Adrenal gland (tissue), 5 donors: ENCODE measurements around the gene CHST14.

Experiments used
- POLR2A ChIP-seq, 2 donors: fragments of 450-650 bp; IDR thresholded peaks; one replicate each; pipeline ENCODE4 v1.6.1; 2017; ENCODE audit warnings: antibody characterized with exemption in 2 of 2, mild to moderate bottlenecking in 2 of 2, moderate library complexity in 1 of 2
- TF ChIP-seq, protein P1 (sequence below), 6 experiments: fragments of 450-650 bp in 4 of 6; fragments of 200-600 bp in 2 of 6; sonication (generic) in 1 of 6; IDR thresholded peaks; 1 replicate in 5 of 6; 2 replicates in 1 of 6; pipeline versions ENCODE4 v1.5.1 to v1.8.0; 2016 to 2021; ENCODE audit warnings: antibody characterized with exemption in 6 of 6, mild to moderate bottlenecking in 2 of 6, moderate library complexity in 1 of 6
- donor health status: DM: no; HTN: no; CAD: no.

DNA sequence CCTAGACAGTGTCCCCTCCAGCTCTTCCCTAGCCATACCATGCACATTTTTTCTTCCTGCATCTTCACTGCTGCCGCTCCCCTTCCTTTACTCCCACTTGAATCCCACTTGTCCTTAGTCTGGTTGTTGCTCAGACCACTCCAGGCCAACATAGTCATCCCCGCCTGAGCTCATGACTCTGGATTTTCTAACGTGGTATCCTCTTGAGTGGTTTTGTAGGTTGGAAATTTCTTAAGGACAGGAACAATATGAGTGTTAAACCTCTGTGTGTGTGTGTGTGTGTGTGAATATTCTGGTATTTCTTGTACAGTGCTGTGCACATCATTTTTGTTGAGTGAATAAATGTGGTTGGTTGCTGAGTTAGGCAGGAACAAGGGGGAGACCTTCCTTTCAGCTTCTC lies 26.9 kb upstream of the CHST14 start:
- TF ChIP-seq, protein P1, sequence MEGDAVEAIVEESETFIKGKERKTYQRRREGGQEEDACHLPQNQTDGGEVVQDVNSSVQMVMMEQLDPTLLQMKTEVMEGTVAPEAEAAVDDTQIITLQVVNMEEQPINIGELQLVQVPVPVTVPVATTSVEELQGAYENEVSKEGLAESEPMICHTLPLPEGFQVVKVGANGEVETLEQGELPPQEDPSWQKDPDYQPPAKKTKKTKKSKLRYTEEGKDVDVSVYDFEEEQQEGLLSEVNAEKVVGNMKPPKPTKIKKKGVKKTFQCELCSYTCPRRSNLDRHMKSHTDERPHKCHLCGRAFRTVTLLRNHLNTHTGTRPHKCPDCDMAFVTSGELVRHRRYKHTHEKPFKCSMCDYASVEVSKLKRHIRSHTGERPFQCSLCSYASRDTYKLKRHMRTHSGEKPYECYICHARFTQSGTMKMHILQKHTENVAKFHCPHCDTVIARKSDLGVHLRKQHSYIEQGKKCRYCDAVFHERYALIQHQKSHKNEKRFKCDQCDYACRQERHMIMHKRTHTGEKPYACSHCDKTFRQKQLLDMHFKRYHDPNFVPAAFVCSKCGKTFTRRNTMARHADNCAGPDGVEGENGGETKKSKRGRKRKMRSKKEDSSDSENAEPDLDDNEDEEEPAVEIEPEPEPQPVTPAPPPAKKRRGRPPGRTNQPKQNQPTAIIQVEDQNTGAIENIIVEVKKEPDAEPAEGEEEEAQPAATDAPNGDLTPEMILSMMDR (IDR thresholded peaks at IDR 0.05) = no peak
- TF ChIP-seq POLR2A (IDR thresholded peaks at IDR 0.05) = no peak
